ENCODE results near the gene DNAJC1.

The DNAJC1 gene

GRCh38 chr10:21724020-21724589, 279.4 kb downstream of the DNAJC1 start:
- peak in 1 of 3 donors; percentile 16 for DNase-seq

- DNase-seq = peak in 1 of 3 donors; percentile 14
Observed at GRCh38 chr10:21722209-21722608, 281.3 kb downstream of the DNAJC1 start.

- no peak for DNase-seq
Observed at GRCh38 chr10:21721000-21721665, 282.4 kb downstream of the DNAJC1 start.

GRCh38 chr10:21720090-21720489, 283.4 kb downstream of the DNAJC1 start:
- DNase-seq = peak in 1 of 3 donors; percentile 4

- no peak for DNase-seq
Observed at GRCh38 chr10:21719502-21719901, 284.0 kb downstream of the DNAJC1 start.

- peak in 1 of 3 donors; percentile 8 for DNase-seq
Observed at GRCh38 chr10:21717437-21718054, 286.0 kb downstream of the DNAJC1 start.

- peak; percentile 51 to 74 (median 63) for DNase-seq
Observed at GRCh38 chr10:21715531-21716195, 287.9 kb downstream of the DNAJC1 start.

GRCh38 chr10:21712975-21713374, 290.6 kb downstream of the DNAJC1 start:
- DNase-seq = no peak

- DNase-seq = no peak
Observed at GRCh38 chr10:21707498-21707897, 296.0 kb downstream of the DNAJC1 start.
